Vagina (tissue), 2 donors: Measurements from ENCODE around the gene HOXA6.

Experiments used
- POLR2A ChIP-seq, 2 donors: fragments of 450-650 bp; IDR thresholded peaks; one replicate each; pipeline ENCODE4 v1.6.1; 2017; ENCODE audit warnings: antibody characterized with exemption in 2 of 2, mild to moderate bottlenecking in 2 of 2, moderate library complexity in 2 of 2
- POLR2AphosphoS5 ChIP-seq, 2 donors: sonication (generic); formaldehyde crosslinking; IDR thresholded peaks; one replicate each; pipeline ENCODE4 v1.9.0; 2017; ENCODE audit warnings: antibody characterized with exemption in 2 of 2, mild to moderate bottlenecking in 2 of 2, low read depth in 1 of 2; ENCODE audit not compliant: insufficient read depth in 1 of 2
- TF ChIP-seq, protein P1 (sequence below), 3 experiments: fragments of 450-650 bp in 2 of 3; fragments of 200-600 bp in 1 of 3; sonication (generic) in 1 of 3; IDR thresholded peaks; one replicate each; pipeline ENCODE4 v1.5.1; 2017 to 2019; ENCODE audit warnings: antibody characterized with exemption in 3 of 3, mild to moderate bottlenecking in 2 of 3, moderate library complexity in 2 of 3

DNA sequence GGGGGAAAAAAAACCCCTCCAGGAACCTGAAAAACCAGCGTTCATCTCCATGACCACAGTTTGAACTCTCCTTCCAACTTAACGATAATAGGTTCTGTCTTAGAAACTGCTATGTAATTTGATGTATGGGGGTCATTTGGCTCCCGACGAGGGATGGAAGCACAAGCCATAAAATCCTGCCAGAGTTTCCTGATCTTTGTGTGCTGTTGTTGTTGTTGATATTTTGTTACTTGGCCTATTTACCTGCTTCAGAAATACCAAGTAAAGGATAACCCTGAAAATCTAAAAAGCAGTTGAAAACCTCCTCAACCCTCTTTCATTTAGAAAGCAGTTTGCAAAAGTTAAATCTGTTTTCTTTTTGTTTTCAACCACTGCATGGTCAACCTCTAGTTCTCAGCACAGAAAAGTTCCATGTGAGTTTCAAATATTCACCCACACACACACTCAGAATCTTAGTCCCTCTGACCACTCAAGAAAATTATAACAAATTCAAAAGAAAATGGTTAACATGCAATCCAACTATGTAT lies 35.8 kb downstream of the HOXA6 start:
- TF ChIP-seq, protein P1, sequence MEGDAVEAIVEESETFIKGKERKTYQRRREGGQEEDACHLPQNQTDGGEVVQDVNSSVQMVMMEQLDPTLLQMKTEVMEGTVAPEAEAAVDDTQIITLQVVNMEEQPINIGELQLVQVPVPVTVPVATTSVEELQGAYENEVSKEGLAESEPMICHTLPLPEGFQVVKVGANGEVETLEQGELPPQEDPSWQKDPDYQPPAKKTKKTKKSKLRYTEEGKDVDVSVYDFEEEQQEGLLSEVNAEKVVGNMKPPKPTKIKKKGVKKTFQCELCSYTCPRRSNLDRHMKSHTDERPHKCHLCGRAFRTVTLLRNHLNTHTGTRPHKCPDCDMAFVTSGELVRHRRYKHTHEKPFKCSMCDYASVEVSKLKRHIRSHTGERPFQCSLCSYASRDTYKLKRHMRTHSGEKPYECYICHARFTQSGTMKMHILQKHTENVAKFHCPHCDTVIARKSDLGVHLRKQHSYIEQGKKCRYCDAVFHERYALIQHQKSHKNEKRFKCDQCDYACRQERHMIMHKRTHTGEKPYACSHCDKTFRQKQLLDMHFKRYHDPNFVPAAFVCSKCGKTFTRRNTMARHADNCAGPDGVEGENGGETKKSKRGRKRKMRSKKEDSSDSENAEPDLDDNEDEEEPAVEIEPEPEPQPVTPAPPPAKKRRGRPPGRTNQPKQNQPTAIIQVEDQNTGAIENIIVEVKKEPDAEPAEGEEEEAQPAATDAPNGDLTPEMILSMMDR (IDR thresholded peaks at IDR 0.05) = no peak
- no peak for TF ChIP-seq POLR2A (IDR thresholded peaks at IDR 0.05)
- TF ChIP-seq POLR2AphosphoS5 (IDR thresholded peaks at IDR 0.05; ENCODE audit: insufficient read depth in 1 of 2, low read depth in 1 of 2) = no peak
